NCI-H82 (cell line): ENCODE results near the gene SLC66A2.
A peak's percentile ranks its signal among the peaks of the same experiment; 100 is the strongest.
"Not testable (repeated sequence)": the region's sequence is repeated elsewhere in the genome, so short reads cannot be mapped to it uniquely, and the experiment has no call there.

Experiments used
- DNase-seq: peaks from one replicate; lab custom pipeline; 2025; lab: John Stamatoyannopoulos, UW

Gene SLC66A2

DNA sequence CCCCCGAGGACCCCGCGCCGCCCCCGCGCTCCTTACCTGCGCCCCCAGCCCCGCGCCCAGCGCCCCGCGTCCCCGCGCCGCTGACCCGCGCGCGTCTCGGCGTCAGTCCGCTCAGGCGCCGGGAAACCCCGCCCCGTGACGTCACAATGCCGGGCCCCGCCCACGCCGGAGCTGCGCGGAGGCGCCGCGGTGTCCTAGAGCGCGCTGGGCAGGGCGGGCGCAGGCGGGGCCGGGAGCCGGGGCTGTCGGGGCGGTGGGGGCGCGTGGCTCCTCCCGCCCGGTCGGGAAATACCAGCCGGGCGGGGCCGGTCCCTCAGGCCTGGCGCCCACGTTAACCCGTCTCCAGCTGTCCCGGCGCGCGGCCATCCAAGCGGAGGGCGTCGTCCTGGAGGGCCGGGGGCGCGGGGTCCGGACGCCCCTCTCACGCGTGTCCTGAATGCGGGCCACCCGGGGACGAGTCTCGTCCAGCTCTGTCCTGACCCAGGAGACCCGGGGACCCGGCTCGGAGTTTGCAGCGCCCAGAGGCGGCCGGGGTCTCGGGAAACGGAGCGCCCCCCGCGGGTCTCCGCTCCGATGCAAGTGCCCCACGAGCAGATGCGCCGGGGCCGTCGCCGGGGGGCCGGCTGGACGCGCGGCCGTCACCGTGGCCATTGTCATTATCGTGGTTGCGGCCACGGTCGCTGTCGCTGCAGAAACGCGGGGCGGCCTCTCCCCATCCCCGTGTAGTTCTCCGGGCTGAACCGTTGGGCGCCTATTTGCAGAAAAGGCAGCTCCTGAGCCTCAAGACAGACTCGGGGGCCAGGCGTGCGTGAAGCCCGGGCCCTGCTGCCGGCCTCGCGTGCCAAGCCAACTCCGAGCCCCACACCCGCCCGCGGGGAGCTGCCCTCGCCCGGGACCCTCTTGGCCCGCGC is at the start of gene SLC66A2:
Gene SLC66A2, minus strand, starts transcription at position 109 of the 911 bp plus-strand sequence. CDS start 727 bp downstream, outside the sequence.
- peak; percentile 89 for DNase-seq

- no peak for DNase-seq
These were observed 49.4 kb upstream of the SLC66A2 start for GRCh38 chr18:80000877-80001276.

DNA sequence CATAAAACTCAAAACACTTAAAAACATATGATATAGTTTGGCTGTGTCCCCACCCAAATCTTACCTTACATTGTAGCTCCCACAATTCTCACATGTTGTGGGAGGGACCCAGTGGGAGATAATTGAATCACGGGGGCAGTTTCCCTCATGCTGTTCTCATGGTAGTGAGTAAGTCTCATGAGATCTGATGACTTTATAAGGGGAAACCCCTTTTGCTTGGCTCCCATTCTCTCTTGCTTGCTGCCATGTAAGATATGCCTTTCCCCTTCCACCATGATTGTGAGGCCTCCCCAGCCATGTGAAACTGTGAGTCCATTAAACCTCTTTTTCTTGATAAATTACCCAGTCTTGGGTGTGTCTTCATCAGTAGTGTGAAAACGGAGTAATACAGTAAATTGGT is 48.2 kb upstream of the SLC66A2 start:
- DNase-seq: not testable (repeated sequence)

GRCh38 chr18:79991494-79991893 is 40.0 kb upstream of the SLC66A2 start:
- DNase-seq: no peak

DNA sequence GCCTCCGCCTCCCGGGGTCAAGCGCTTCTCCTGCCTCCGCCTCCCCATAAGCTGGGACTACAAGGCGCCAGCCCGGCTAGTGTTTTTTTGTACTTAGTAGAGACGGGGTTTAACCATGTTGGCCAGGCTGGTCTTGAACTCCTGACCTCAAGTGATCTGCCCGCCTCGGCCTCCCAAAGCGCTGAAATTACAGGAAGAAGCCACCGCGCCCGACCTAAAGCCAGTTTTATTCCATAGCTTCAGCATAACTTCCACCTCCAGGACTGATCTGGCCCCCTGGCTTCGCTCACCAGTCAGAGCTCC is 37.7 kb upstream of the SLC66A2 start:
- peak; percentile 43 for DNase-seq

DNA sequence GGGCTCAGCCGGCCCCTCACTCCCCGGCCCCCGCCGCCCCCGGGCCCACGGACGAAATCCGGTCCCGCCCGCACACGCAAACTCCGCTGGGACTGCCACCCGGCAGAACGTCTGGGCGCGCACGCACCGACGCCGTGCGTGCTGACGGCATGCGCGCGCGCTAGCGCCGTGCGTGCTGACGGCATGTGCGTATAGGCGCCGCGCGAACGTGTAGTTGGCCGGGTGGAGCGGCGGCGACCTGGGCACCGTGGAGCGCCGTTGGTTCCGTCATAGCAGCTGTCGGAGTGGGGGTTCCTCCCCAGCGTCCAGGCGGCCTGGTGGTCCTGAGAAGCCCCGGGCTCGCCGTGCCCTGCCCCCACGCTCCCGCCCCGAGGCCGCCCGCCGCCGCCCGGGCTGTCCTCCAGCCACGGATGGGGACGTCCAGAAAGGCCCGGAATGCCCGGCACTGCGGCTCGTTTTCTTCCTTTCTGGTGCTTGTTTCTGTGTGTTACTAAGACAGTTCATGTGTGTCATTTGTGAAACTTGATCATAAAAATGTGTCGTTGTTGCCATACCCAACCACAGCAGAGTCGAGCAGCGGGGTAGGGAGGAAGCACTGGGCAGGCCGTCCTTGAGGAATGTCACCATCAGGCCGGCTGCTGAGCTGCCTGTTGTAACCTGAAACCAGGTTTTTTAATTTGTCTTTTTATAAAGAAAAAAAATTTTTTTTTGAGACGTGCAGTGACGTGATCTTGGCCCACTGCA is 37.2 kb upstream of the SLC66A2 start, which contains the start of gene TXNL4A:
Gene TXNL4A, minus strand, starts transcription at position 113 of the 744 bp plus-strand sequence. CDS start 171 bp downstream, outside the sequence.
- peak; percentile 87 for DNase-seq

DNA sequence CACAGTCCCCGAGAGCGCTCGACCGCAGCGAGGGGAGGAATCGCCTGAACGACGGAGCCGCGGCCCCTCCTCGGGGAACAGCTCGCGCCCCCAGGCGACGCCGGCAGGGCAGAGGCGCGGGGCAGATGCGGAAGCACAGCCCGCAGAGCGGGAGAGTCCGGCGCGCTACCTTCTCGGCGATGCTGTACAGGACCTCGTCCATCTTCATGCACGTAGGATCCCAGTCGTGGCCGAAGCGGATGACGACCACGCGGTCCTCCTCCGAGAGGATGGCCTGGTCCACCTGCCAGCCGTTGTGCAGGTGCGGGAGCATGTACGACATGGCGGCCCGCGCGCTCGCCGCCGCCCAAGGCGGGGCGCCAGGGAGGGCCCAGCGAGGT is 36.6 kb upstream of the SLC66A2 start:
- DNase-seq: peak; percentile 74

- DNase-seq: no peak
These were observed 36.1 kb upstream of the SLC66A2 start for GRCh38 chr18:79987566-79987965.

GRCh38 chr18:79986726-79987125 is 35.3 kb upstream of the SLC66A2 start:
- DNase-seq: peak; percentile 52

GRCh38 chr18:79985172-79985571 is 33.7 kb upstream of the SLC66A2 start:
- no peak for DNase-seq

DNA sequence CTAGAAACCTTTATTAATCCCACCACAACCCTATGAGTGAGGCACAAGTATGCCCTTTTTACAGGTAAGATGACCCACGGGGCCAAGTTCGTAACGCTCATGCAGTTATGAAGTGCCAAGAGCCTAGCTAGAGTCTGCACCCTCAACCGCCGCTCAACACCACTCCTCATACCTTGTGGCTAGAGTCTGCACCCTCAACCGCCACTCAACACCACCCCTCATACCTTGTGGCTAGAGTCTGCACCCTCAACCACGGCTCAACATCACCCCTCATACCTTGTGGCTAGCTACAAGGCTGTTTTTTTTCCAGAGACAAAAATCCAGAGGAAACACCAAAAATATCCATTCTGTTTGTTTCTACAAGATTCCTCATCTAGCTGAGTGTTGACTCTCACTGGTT is 32.3 kb upstream of the SLC66A2 start:
- no peak for DNase-seq

DNA sequence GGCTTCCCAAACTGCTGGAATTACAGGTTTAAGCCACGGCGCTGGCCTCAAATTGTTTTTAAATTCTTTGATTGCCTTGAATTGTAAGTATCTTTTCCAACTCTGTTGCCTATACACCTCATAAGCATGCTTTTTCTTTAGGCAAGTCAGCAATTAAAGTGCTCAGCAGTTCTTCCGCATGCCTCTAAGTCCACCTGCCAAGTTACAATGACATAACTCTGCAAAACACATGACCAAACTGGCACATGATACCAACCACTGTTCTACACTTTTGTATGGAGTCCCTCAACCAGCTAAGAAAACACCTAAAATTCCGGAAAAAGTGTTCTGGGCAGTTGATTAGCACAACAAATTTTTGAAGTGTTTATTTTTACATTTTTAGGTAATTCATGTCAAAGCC is 31.8 kb upstream of the SLC66A2 start:
- DNase-seq: no peak

DNA sequence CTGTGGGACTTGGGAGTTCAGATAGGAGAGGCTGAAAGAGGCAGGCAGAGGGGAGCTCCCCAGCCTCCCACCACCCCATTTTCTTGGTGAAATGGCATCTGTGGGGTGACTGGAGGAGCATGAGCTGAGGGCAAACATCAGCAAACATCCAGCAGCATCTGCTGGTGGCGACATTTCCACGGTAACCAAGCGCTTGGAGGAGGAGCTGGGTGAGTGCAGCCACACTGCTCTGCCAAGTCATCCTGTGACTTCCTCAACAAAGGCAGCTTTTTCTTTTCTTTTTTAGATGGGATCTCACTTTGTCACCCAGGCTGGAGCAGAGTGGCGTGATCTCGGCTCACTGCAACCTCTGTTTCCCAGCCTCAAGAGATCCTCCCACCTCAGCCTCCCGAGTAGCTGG is 31.3 kb upstream of the SLC66A2 start:
- no peak for DNase-seq

- no peak for DNase-seq
These were observed 29.1 kb upstream of the SLC66A2 start for GRCh38 chr18:79980585-79980984.

DNA sequence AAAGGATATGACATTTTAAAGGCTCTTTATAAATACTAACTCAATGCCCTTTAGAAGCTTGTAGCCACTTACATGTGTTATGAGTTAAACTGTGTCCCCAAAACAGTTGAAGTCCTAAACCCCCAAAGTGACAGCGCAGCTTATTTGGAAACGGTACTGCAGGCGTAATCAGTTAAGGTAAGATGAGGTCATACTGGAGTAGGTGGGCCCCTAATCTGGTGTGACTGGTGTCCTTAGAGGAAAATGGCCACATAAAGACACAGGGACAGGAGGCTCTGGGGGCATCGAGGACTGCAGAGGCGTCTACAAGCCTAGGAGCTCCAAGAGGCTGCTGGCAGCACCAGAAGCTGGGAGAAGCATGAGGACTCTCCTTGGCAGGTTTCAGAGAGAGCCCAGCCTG is 28.4 kb upstream of the SLC66A2 start:
- DNase-seq: peak; percentile 15

GRCh38 chr18:79975985-79976680 is 24.7 kb upstream of the SLC66A2 start:
- DNase-seq: no peak

- no peak for DNase-seq
These were observed 23.6 kb upstream of the SLC66A2 start for GRCh38 chr18:79975043-79975442.

DNA sequence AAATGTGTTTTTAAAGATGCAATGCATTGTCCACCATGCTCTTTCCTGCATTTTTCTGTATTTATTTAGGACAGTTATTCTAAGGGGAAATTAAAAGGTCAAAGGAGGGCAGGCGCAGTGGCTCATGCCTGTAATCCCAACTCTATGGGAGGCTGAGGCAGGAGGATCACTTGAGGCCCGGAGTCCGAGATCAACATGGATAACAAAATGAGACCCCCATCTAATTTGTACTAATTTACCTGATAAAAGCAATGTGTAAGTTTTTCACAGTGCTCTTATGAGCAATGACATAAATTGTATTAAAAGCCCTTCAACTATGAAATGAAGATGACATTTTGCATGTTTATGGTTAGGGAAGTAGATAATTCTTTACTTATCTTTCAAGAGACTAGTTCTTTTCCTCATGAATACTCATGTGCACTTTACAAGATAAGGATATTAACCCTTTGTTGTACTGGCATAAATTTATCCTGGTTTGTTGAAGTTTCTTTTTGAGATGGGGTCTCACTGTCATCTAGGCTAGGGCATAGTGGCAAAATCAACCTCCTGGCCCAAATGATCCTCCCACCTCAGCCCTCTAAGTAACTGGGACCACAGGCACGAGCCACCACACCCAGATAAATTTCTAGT is 22.7 kb upstream of the SLC66A2 start:
- no peak for DNase-seq

DNA sequence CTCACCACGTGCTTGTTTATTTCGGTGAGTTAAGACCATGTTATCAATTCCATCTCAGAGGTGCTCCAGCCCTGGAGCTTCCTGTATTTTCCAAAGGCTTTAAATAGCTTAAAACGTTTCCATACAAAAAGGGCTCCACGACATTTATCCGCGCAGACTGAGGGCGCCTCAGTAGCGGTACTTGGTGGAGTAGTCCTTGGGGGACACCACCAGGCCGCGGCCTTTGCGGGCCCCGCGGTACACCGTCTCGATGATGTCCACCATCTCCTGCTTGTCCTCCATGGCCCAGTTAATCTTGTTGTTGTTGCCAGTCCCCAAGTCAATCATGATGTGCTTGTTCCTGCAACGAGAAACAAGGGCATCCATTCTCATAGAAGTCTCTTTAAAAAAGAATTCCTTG is 22.1 kb upstream of the SLC66A2 start:
- DNase-seq: no peak

- peak; percentile 58 for DNase-seq
These were observed 21.3 kb upstream of the SLC66A2 start for GRCh38 chr18:79972720-79973119.

- DNase-seq: no peak
These were observed 20.5 kb upstream of the SLC66A2 start for GRCh38 chr18:79971986-79972385.
